ENCODE results near the gene ARRB1.

Gene ARRB1

DNA sequence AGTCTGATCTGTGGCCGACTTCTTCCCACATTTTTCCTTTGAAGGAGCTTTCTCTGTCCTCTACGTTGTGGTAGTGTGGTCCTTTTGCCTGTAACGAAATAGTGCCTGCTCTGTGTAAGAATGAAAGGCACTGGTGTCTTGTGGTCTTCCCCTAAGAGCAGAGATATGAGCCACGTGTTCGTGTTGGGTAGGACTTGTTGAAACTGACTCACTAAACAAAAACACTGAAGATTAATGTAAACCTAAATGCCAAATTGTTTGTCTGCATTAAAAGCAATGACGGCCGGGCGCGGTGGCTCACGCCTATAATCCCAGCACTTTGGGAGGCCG is 37.8 kb upstream of the ARRB1 start:
- DNase-seq (ENCODE audit: low read depth), result no peak
- H3K4me3 ChIP-seq (ENCODE audit: low read length), result no peak overlapping the region
- TF ChIP-seq CTCF (conservative IDR thresholded peaks at IDR 0.05; ENCODE audit: low read depth, low read length), result no peak

DNA sequence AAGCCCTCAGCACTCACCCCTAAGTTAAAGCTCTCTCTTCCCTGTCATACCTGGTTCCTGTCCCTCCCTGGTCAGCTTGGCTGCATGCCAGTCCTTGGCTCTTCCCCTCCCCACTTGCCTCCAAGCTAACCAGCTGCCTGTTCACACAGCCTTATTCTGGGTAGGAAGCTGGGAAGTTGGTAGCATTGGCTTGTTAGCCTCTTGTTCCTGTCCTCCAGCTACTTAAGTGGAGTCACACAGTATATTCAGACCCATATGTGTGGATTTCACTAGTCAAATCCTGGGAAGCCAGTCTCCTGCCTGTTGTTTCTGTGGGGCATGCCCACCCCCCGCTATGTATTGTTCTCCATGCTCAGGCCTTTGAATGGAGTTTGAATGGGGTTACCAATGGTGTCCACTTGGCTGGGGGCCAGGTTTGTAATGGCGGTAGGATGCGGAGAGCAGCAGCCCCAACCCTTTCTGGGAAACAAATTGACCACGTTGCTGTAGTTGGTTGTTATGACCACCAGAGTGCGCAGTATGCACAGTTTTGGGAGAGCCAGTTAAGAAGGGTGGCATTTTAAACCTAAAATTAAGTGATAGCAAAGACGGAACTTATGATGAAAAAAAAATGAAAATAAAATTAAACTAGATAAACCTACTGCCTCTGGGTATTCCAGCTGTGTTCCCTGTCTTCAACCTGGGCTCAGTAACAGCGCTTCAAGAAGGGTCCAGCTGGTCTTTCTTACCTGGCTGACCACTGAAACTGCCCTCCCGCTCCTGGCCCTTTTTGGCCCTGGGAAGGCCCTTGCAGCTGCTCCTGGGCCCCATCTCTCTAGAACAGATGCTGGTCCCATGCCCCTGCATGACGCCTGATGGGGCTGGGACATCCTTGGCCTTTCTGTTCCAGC is 37.2 kb upstream of the ARRB1 start:
- peak; percentile 78 for TF ChIP-seq CTCF (conservative IDR thresholded peaks at IDR 0.05; ENCODE audit: low read depth, low read length)
- no peak overlapping the region for H3K4me3 ChIP-seq (ENCODE audit: low read length)
- DNase-seq (ENCODE audit: low read depth), result no peak

GRCh38 chr11:75387736-75388294 is 36.4 kb upstream of the ARRB1 start:
- DNase-seq (ENCODE audit: low read depth), result no peak
- H3K4me3 ChIP-seq (ENCODE audit: low read length), result no peak overlapping the region
- no peak for TF ChIP-seq CTCF (conservative IDR thresholded peaks at IDR 0.05; ENCODE audit: low read depth, low read length)

DNA sequence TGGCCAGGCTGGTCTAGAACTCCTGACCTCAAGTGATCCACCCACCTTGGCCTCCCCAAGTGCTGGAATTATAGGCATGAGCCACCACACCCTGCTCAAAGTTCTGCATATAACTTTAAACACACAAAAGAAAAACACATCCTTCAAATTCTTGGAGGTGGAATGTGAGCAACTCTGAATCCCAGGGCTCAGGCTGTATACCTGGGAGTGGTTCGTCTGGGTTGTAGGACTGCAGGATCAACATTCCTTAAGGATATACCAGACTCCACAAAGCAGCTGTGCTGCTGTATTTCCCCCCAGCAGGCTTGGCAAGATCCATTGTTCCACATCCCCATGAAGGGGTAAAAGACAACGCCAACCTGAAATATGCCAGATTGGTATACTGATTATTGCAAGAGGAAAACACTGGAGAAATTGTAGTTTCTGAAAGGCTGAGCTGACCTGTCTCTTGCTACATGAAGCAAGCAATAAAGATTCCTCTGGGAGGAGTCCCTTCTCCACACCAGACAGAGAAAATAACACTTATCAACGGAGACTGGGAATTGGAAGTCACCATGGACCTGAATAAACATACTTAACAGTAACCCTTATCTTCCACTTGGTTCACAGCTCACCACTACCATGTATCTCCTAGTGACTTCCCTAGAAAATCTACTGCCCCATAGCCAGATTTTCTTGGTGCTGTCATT is 35.6 kb upstream of the ARRB1 start:
- TF ChIP-seq CTCF (conservative IDR thresholded peaks at IDR 0.05; ENCODE audit: low read depth, low read length), result no peak
- peak; percentile 64 for DNase-seq (ENCODE audit: low read depth)
- no peak overlapping the region for H3K4me3 ChIP-seq (ENCODE audit: low read length)

- DNase-seq (ENCODE audit: low read depth), result no peak
- peak; percentile 96 for TF ChIP-seq CTCF (conservative IDR thresholded peaks at IDR 0.05; ENCODE audit: low read depth, low read length)
- H3K4me3 ChIP-seq (ENCODE audit: low read length), result no peak overlapping the region
Measured at GRCh38 chr11:75384438-75385080, 33.1 kb upstream of the ARRB1 start.

DNA sequence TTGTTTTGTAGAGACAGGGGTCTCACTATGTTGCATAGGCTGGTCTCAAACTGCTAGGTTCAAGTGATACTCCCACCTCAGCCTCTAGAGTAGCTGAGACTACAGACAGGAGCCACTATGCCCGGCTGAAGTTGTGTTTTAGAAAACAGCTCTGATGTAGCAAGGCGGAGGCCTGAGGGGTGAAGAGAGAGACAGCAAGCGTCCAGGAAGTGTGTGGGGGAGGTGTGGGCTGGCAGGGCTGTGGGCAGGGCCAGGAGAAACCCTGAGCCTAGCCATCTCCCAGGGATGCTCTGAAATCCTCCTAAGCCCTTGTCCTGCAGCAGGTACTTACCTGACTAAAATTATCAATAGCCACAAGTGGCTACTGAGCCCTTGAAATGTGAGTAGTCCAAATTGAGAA is 31.8 kb upstream of the ARRB1 start:
- TF ChIP-seq CTCF (conservative IDR thresholded peaks at IDR 0.05; ENCODE audit: low read depth, low read length), result no peak
- DNase-seq (ENCODE audit: low read depth), result no peak

More for the DNA sequence above, 31.8 kb upstream of the ARRB1 start:
- no peak overlapping the region for H3K4me3 ChIP-seq (ENCODE audit: low read length)

Data from retinal pigment epithelial cell (primary cell).